GM18951 (cell line): ENCODE data around the gene LRRC8E.

ENCODE experiments used
- POLR2A ChIP-seq: IDR thresholded peaks from 4 replicates; pipeline ENCODE4 v1.6.1; 2011; ENCODE audit warnings: mild to moderate bottlenecking; ENCODE audit not compliant: insufficient read length, insufficient read depth; ENCODE audit errors: extremely low read depth
- in situ Hi-C: fragments of 300-500 bp; cut with MboI; formaldehyde crosslinking; loops from one replicate; pipeline ENCODE4 v1.12.0; 2022; ENCODE audit warnings: low sequenced_read_pairs, mixed read lengths, inconsistent platforms; ENCODE audit not compliant: unreplicated experiment

The LRRC8E gene

GRCh38 chr19:7866399-7867091 is 21.8 kb upstream of the LRRC8E start:
- no peak for TF ChIP-seq POLR2A
- in situ Hi-C loops, result no loop called here

- in situ Hi-C loops, result no loop called here
- TF ChIP-seq POLR2A, result no peak
These were observed 21.0 kb upstream of the LRRC8E start for GRCh38 chr19:7867092-7867844.

- in situ Hi-C loops, result no loop called here
- TF ChIP-seq POLR2A, result no peak
These were observed 20.0 kb upstream of the LRRC8E start for GRCh38 chr19:7868326-7868670.

- in situ Hi-C loops, result no loop called here
- no peak for TF ChIP-seq POLR2A
These were observed 19.4 kb upstream of the LRRC8E start for GRCh38 chr19:7868671-7869452.

DNA sequence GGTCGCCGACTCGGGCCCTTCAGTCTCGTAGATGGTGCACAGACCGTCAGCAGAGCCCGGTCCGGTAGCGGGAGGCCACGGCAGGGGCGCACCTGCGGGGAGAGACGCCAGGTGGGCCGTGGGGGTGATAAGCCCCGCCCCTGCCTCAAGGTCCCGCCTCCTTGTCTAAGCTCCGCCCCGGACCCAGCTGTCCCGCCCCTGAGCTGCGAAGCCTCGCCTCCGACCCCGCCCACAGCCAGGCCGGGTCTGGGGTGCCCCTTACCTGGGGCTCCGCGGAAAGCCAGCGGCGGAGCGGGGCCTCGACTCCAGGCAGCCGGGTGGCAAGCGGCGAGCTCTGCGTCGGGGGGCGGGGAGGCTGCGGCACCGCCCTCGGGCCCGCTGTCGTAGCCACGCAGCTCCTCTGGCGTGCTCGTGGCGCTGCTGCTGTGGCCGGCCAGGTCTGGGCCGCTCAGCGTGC is 18.8 kb upstream of the LRRC8E start:
- no peak for TF ChIP-seq POLR2A
- in situ Hi-C loops, result no loop called here

DNA sequence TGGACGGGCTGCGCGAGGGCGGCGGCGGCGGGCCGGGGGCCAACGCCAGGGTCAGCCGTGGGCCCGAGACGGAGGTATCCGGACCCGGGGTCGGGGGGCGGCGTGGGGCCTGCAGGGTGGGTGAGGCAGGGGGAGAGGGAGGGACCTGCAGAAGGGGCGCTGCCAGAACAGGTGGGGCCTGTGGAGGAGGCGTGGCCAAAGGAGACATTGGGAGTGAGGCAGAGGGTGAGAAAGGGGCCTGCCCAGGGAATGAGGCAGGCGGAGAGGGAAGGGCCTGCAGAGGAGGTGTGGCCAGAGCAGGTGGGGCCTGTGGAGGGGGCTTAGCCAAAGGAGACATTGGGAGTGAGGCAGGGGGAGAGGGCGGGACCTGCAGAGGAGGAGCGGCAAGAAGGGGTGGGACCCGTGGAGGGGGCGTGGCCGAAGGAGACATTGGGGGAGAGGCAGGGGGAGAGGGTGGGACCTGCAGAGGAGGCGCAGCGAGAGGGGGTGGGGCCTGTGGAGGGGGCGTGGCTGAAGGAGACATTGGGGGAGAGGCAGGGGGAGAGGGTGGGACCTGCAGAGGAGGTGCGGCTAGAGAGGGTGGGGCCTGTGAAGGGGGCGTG is 18.3 kb upstream of the LRRC8E start:
- no peak for TF ChIP-seq POLR2A
- in situ Hi-C loops, result no loop called here

DNA sequence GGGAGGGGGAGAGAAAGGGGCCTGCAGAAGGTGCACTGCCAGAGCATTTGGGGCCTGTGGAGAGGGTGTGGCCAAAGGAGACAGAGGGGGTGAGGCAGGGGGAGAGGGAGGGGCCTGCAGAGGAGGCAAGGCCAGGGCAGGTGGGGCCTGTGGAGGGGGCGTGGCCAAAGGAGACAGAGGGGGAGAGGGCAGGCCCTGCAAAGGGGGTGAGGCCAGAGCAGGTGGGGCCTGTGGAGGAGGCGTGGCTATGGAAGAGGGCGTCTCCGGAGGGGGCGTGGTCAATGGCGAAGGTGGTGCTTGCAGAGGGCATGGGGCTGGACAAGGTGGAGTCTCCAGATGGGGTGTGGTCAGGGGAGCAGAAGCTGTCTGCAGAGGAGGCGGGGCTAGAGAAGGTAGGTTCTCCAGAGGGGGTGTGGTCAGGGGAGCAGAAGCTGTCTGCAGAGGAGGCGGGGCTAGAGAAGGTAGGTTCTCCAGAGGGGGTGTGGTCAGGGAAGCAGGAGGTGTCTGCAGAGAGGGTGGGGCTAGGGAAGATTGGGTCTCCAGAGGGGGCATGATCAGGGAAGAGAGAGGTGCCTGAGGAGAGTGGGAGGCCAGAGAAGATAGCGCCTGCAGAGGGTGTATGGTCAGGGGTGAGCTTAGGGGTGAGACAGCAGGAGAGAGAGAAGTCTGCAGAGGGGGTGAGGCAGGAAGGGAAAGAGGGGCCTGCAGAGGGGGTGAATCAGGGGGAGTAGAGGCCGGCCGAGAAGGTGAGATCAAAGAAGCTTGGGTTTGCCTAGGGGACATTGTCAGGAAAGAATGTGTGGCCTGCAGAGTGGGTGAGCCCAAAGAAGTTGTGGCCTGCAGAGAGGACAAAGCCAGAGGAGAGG is 17.5 kb upstream of the LRRC8E start:
- in situ Hi-C loops, result no loop called here

DNA sequence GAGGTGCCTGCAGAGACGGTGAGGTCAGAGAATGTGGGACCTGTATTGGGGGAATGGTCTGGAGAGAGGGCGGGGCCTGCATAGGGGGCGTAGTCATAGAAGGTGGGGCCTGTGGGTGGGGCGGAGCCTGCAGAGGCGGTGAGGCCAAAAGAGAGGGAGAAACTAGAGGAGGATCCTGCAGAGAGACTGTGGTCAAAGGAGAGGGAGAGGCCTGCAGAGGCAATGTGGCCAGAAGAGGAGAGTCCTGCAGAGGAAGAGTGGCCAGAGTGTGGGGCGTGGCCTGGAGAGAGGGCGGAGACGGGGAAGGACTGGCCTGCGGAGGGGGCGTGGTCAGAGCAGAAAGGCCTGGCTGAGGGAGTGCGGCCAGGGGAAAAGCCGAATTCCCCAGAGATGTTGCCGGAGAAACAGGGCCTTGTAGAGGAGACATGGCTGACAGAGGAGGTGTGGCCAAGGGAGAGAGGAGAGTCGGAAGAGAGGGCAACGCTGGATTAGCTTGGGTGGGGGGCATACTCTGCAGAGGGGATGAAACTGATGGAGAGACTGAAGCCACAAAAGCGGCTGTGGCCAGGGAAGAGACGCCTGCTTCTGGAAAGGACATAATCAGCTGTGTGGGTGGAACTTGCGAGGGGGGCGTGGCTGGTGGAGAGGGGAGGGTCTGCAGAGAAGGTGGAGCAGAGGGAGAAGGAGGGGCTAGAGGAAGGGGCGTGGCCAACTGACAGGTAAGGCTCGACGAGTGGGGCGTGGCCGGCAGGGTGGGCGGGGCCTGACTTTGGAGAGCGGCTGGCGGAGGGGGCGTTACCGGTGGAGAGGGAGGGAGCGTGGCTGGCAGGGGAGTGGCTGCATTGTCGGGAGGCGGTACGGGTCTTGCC is 16.6 kb upstream of the LRRC8E start:
- no peak for TF ChIP-seq POLR2A
- in situ Hi-C loops, result no loop called here

More for the DNA sequence above, 17.5 kb upstream of the LRRC8E start:
- no peak for TF ChIP-seq POLR2A

DNA sequence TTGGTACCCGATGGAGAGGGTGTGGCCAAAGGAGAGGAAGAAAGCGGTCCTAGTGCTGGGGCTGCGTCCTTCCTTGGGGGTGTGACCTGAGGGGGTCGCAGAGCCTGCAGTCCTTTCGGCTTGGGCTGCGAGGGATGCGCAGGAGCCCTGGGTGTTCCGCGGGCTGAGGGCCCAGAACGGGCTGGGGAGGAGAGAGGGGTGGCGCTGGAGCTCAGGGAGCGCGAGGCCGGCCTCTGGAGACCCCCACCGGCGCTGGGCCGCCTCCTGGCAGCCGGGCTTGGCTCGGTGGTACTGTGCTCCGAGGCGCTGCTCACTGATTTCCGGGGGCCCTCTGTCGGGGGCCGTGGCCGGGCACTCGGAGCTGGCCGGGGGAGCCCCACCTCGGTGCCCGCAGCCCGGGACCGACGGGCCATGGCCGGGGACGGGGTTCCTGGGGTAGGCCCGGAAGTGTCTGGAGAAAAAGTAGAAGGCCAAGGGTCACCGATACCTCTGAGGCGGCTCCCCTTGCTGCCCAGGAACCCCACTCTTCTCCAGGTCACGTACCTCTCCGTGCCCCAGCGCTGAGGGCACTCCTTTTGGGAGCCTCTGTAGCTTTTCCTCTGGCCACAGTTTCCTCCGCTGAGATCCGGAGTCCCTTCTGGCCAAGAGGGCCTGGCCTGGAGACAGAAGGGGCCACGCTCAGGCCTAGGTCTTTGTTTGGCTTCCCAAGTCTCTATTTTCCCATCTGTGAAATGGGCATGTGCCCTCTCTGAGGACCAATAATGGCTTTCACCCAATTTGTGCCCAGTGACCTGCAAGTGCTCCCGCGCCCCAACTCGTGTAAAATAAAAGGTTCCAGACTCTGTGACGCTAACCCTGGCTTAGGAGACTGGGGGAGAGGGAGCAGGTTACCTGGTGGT is 15.8 kb upstream of the LRRC8E start:
- in situ Hi-C loops, result no loop called here
- no peak for TF ChIP-seq POLR2A

DNA sequence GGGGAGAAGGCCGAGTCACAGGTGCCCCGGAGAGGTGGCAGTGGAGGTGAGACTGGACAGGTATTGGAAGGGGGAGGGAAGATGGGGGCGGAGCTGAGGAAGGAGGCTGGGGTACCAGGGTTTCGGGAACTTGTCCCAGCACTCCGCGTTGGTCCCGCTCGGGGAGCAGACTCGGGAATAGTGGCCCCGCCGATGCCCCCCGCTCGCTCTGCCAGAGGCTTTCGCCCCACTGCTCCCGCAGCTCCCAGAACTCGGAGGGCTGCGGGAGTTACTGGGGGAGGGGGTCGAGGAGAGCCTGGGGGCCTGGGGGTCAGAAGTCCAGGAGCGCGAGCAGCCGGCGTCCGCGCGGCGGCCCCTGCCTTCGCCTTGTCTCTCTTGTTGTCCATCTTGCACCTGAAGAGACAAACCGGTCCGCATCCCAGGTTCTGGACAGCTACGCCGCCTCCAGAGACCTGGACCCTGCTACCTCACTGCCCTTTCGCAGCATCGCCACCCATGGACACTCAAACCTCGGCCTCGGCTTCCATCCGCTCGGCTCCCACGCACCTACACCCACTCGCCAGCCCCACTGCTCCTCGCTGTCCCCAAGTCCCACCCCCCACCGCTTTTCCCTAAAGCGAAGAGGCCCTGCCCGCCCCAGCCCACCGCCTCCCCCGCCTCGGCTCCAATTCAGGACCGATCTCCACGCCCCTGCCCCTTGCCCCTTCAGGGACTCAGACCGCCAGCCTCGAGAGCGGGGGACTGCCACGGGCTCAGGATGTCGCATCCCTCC is 14.8 kb upstream of the LRRC8E start:
- in situ Hi-C loops, result no loop called here
- no peak for TF ChIP-seq POLR2A
